HCT116 (cell line): ENCODE measurements around the gene EPHA6. TPM values are rescaled to one million over a fixed set of nuclear protein-coding genes. Genes with fewer than 3 reads are reported as not detected.

Experiments used
- ATAC-seq: fragments of 200-7000 bp; cut with Tn5 transposase; 2 replicates; pipeline ENCODE4 v1.9.1; 2020; ENCODE audit warnings: mild to moderate bottlenecking, moderate library complexity
- BruUV-seq: library from RNA; stranded (reverse); fragments of 400-500 nt; replicated peaks from 2 replicates; lab custom pipeline; 2021; lab: Mats Ljungman, UMichigan
- CTCF ChIA-PET: fragments of 300-600 bp; sonication (Branson Sonifier 250); formaldehyde crosslinking; loops from one replicate; lab custom pipeline; 2021; ENCODE audit warnings: antibody characterized with exemption; lab: Charles Lee
- POLR2A ChIA-PET: fragments of 300-600, 350-600 bp; sonication (Branson Sonifier 250); formaldehyde crosslinking; loops from one replicate; lab custom pipeline; 2021; ENCODE audit warnings: antibody characterized with exemption; lab: Charles Lee
- RAD21 ChIA-PET, 2 experiments: fragments of 300-600 bp; sonication (Branson Sonifier 250); formaldehyde crosslinking; loops; one replicate each; lab custom pipeline; 2023; ENCODE audit warnings: low total read pairs in 2 of 2; ENCODE audit not compliant: uncharacterized antibody in 2 of 2, unreplicated experiment in 2 of 2, low non-redundant PET in 1 of 2; lab: Charles Lee
- DNase-seq: peaks from one replicate; pipeline ENCODE4 v3.0.0-alpha.2; 2010; ENCODE audit warnings: low read depth, low spot score
- H2AFZ ChIP-seq: fragments of 200-600 bp; shearing (Covaris generic), sonication (generic); 2 replicates; pipeline ENCODE4 v1.6.1; 2017; ENCODE audit warnings: low read depth, mixed run types, mixed read lengths, antibody characterized with exemption, low read length; ENCODE audit not compliant: poor library complexity, severe bottlenecking
- H3K27ac ChIP-seq: 2 replicates; pipeline ENCODE4 v1.5.1; 2012; ENCODE audit warnings: low read depth, low read length
- H3K27me3 ChIP-seq: fragments of 200-600 bp; sonication (generic); 2 replicates; pipeline ENCODE4 v1.6.1; 2016; ENCODE audit warnings: mixed run types, low read length, mixed read lengths; ENCODE audit not compliant: insufficient read depth
- H3K36me3 ChIP-seq, 2 experiments: fragments of 200-500 bp in 1 of 2; fragments of 200-600 bp in 1 of 2; sonication (Bioruptor generic) in 1 of 2; sonication (generic) in 1 of 2; 2 replicates each; pipeline versions ENCODE4 v1.5.1 to v1.6.1; 2014 to 2016; ENCODE audit warnings: low read length in 2 of 2, inconsistent platforms in 1 of 2, mixed read lengths in 1 of 2, mixed run types in 1 of 2; ENCODE audit not compliant: insufficient read depth in 2 of 2, control insufficient read depth in 1 of 2
- H3K4me1 ChIP-seq, 2 experiments: fragments of 200-600 bp in 1 of 2; sonication (generic) in 1 of 2; 2 replicates each; pipeline versions ENCODE4 v1.5.1 to v1.6.1; 2012 to 2017; ENCODE audit warnings: low read length in 2 of 2, inconsistent platforms in 1 of 2, mild to moderate bottlenecking in 1 of 2, mixed read lengths in 1 of 2, mixed run types in 1 of 2, moderate library complexity in 1 of 2; ENCODE audit not compliant: insufficient read depth in 2 of 2, control insufficient read depth in 1 of 2
- H3K4me2 ChIP-seq: fragments of 200-600 bp; sonication (generic); 2 replicates; pipeline ENCODE4 v1.6.1; 2017; ENCODE audit warnings: mixed run types, low read length, mixed read lengths
- H3K4me3 ChIP-seq, 2 experiments: fragments of 200-600 bp in 1 of 2; sonication (generic) in 1 of 2; replicated peaks in 1 of 2; 2 replicates each; pipeline ENCODE4 v1.5.1; 2011 to 2016; ENCODE audit warnings: low read length in 2 of 2, control low read depth in 1 of 2, low read depth in 1 of 2, mild to moderate bottlenecking in 1 of 2, mixed read lengths in 1 of 2, mixed run types in 1 of 2
- H3K79me2 ChIP-seq: fragments of 200-600 bp; sonication (generic); 2 replicates; pipeline ENCODE4 v1.6.1; 2017; ENCODE audit warnings: mild to moderate bottlenecking, mixed run types, low read length, moderate library complexity, mixed read lengths; ENCODE audit not compliant: insufficient read depth
- H3K9ac ChIP-seq: fragments of 200-600 bp; sonication (generic); 2 replicates; pipeline ENCODE4 v1.6.1; 2016; ENCODE audit warnings: low read length, mixed read lengths
- H3K9me2 ChIP-seq: fragments of 200-600 bp; sonication (generic), shearing (Covaris generic); 2 replicates; pipeline ENCODE4 v1.6.1; 2017; ENCODE audit warnings: mixed run types, mild to moderate bottlenecking, moderate library complexity; ENCODE audit not compliant: insufficient read depth
- H3K9me3 ChIP-seq, 2 experiments: fragments of 200-500 bp in 1 of 2; fragments of 200-600 bp in 1 of 2; sonication (Bioruptor generic) in 1 of 2; sonication (generic) in 1 of 2; 2 replicates each; pipeline ENCODE4 v1.6.1; 2014 to 2017; ENCODE audit warnings: low read length in 2 of 2, mixed read lengths in 2 of 2, inconsistent platforms in 1 of 2, low read depth in 1 of 2, mild to moderate bottlenecking in 1 of 2, mixed run types in 1 of 2, moderate library complexity in 1 of 2; ENCODE audit not compliant: control insufficient read depth in 1 of 2, insufficient read depth in 1 of 2
- H4K20me1 ChIP-seq: fragments of 200-600 bp; sonication (generic), shearing (Covaris generic); 2 replicates; pipeline ENCODE4 v1.6.1; 2017; ENCODE audit warnings: mixed run types, mild to moderate bottlenecking, moderate library complexity; ENCODE audit not compliant: insufficient read depth
- CEBPB ChIP-seq: IDR thresholded peaks from 2 replicates; pipeline ENCODE4 v1.6.1; 2012; ENCODE audit warnings: low read depth
- MAX ChIP-seq: IDR thresholded peaks from 2 replicates; pipeline ENCODE4 v1.6.1; 2012
- RAD21 ChIP-seq: IDR thresholded peaks from 2 replicates; pipeline ENCODE4 v1.6.1; 2012; ENCODE audit warnings: low read depth, mild to moderate bottlenecking
- SRF ChIP-seq: IDR thresholded peaks from 2 replicates; pipeline ENCODE4 v1.6.1; 2012; ENCODE audit warnings: low read depth
- YY1 ChIP-seq: IDR thresholded peaks from 2 replicates; pipeline ENCODE4 v1.6.1; 2011; ENCODE audit warnings: low read length, low read depth, moderate library complexity, mild to moderate bottlenecking; ENCODE audit not compliant: insufficient replicate concordance; ENCODE audit errors: extremely low read depth
- ZBTB33 ChIP-seq: IDR thresholded peaks from 2 replicates; pipeline ENCODE4 v1.6.1; 2011; ENCODE audit warnings: mild to moderate bottlenecking, low read length, moderate library complexity; ENCODE audit not compliant: insufficient replicate concordance; ENCODE audit errors: extremely low read depth
- ZFX ChIP-seq: fragments of 450-650 bp; IDR thresholded peaks from 2 replicates; pipeline ENCODE4 v1.6.1; 2017
- intact Hi-C: fragments of 100-400 bp; cut with micrococcal nuclease; formaldehyde crosslinking; loops from 2 replicates; pipeline ENCODE4 v1.10.0; 2022
- total RNA-seq: library from RNA; stranded (reverse); gene quantifications from one replicate; pipeline ENCODE4 v1.2.1, GENCODE V29; 2021; ENCODE audit not compliant: unreplicated experiment
- TF ChIP-seq, protein P1 (sequence below), 3 experiments: fragments of 200-600 bp in 1 of 3; sonication (generic) in 1 of 3; IDR thresholded peaks in 2 of 3; conservative IDR thresholded peaks in 1 of 3; 2 replicates each; pipeline ENCODE4 v1.5.1; 2012 to 2017; ENCODE audit warnings: low read depth in 2 of 3, low read length in 2 of 3, antibody characterized with exemption in 1 of 3, borderline replicate concordance in 1 of 3, control low read depth in 1 of 3, mild to moderate bottlenecking in 1 of 3, mixed read lengths in 1 of 3, mixed run types in 1 of 3, moderate library complexity in 1 of 3; ENCODE audit not compliant: insufficient read depth in 1 of 3

The EPHA6 gene
- total RNA-seq, 1 experiment from 2014 or later, result not detected

- Histone ChIP-seq H3K9me2 (no peaks in the 10 kb centered on the region), H3K27ac (no peak overlapping the region), H2AFZ (no peak overlapping the region), H3K9me3 (peaks cover 0 to 4% of the 10 kb centered on the region in 2 experiments; a peak in 3 of 4 replicates), H4K20me1 (no peaks in the 10 kb centered on the region), H3K79me2 (no peaks in the 10 kb centered on the region), H3K9ac (no peak overlapping the region), H3K4me2 (no peak overlapping the region), H3K27me3 (no peaks in the 10 kb centered on the region), H3K4me3 (no peak overlapping the region), H3K4me1 (no peaks in the 10 kb centered on the region), H3K36me3 (no peaks in the 10 kb centered on the region)
- intact Hi-C loops, result no loop called here
- POLR2A ChIA-PET, result no interaction called here
- no peak for ATAC-seq
- TF ChIP-seq CEBPB (no peak), MAX (no peak), ZBTB33 (no peak), RAD21 (no peak), ZFX (no peak), SRF (no peak), YY1 (no peak)
- TF ChIP-seq, protein P1, sequence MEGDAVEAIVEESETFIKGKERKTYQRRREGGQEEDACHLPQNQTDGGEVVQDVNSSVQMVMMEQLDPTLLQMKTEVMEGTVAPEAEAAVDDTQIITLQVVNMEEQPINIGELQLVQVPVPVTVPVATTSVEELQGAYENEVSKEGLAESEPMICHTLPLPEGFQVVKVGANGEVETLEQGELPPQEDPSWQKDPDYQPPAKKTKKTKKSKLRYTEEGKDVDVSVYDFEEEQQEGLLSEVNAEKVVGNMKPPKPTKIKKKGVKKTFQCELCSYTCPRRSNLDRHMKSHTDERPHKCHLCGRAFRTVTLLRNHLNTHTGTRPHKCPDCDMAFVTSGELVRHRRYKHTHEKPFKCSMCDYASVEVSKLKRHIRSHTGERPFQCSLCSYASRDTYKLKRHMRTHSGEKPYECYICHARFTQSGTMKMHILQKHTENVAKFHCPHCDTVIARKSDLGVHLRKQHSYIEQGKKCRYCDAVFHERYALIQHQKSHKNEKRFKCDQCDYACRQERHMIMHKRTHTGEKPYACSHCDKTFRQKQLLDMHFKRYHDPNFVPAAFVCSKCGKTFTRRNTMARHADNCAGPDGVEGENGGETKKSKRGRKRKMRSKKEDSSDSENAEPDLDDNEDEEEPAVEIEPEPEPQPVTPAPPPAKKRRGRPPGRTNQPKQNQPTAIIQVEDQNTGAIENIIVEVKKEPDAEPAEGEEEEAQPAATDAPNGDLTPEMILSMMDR (IDR thresholded peaks at IDR 0.05 in 2 of 3, conservative IDR thresholded peaks at IDR 0.05 in 1 of 3; ENCODE audit: borderline replicate concordance in 1 of 3, insufficient read depth in 1 of 3, low read depth in 2 of 3, low read length in 2 of 3), result no peak
- CTCF ChIA-PET, result no interaction called here
- no TSS peak for BruUV-seq
- no peak for DNase-seq
- RAD21 ChIA-PET, result no interaction called here
Observed at GRCh38 chr3:97430601-97431000, 616.2 kb downstream of the EPHA6 start.
